Measurements from ENCODE around the gene SDC3.

- no peak for TF ChIP-seq CTCF (conservative IDR thresholded peaks at IDR 0.05)
- no peak for TF ChIP-seq ZFX (IDR thresholded peaks at IDR 0.05)
These were observed 20.2 kb downstream of the SDC3 start for GRCh38 chr1:30888391-30888790.
